CD14-positive monocyte (primary cell): ENCODE data around the gene NCAM1. TPM values are rescaled to one million over a fixed set of nuclear protein-coding genes. Genes with fewer than 3 reads are reported as not detected.

Experiments used
- DNase-seq, 3 donors: peaks; one replicate each; pipeline ENCODE4 v3.0.0-alpha.2; 2011 to 2022
- H2AFZ ChIP-seq: 2 replicates; pipeline ENCODE4 v1.6.0; 2012; ENCODE audit warnings: mild to moderate bottlenecking, low read depth, low read length, inconsistent platforms; ENCODE audit not compliant: insufficient read depth, poor library complexity, severe bottlenecking
- H3K27ac ChIP-seq, 2 donors: 1 replicate in 1 of 2; 2 replicates in 1 of 2; pipeline ENCODE4 v1.5.1; 2012 to 2013; ENCODE audit warnings: low read length in 2 of 2, control low read depth in 1 of 2, inconsistent platforms in 1 of 2, low read depth in 1 of 2, mild to moderate bottlenecking in 1 of 2
- H3K27me3 ChIP-seq, 2 donors: one replicate each; pipeline versions ENCODE4 v1.6.0 to v1.6.1; 2011 to 2013; ENCODE audit warnings: low read length in 2 of 2; ENCODE audit not compliant: control insufficient read depth in 2 of 2, insufficient read depth in 2 of 2
- H3K36me3 ChIP-seq, 2 donors: replicated peaks in 1 of 2; 1 replicate in 1 of 2; 2 replicates in 1 of 2; pipeline versions ENCODE4 v1.5.1 to v1.6.1; 2012 to 2013; ENCODE audit warnings: low read length in 2 of 2, control low read depth in 1 of 2, inconsistent platforms in 1 of 2, mild to moderate bottlenecking in 1 of 2; ENCODE audit not compliant: insufficient read depth in 2 of 2, control insufficient read depth in 1 of 2
- H3K4me1 ChIP-seq, 2 donors: 1 replicate in 1 of 2; 2 replicates in 1 of 2; pipeline versions ENCODE4 v1.5.1 to v1.6.1; 2012 to 2013; ENCODE audit warnings: low read length in 2 of 2, control low read depth in 1 of 2, inconsistent platforms in 1 of 2, mild to moderate bottlenecking in 1 of 2, moderate library complexity in 1 of 2; ENCODE audit not compliant: insufficient read depth in 2 of 2, control insufficient read depth in 1 of 2
- H3K4me2 ChIP-seq: replicated peaks from 2 replicates; pipeline ENCODE3; 2012; ENCODE audit warnings: low read length, moderate library complexity, mild to moderate bottlenecking; ENCODE audit not compliant: poor library complexity, severe bottlenecking; ENCODE audit errors: extremely low read depth
- H3K4me3 ChIP-seq, 3 experiments: fragments of 200-600 bp in 1 of 3; sonication (generic) in 1 of 3; replicated peaks in 1 of 3; 1 replicate in 2 of 3; 2 replicates in 1 of 3; pipeline ENCODE4 v1.5.1; 2011 to 2013; ENCODE audit warnings: low read length in 3 of 3, mild to moderate bottlenecking in 3 of 3, control low read depth in 2 of 3, low read depth in 2 of 3, inconsistent platforms in 1 of 3, moderate library complexity in 1 of 3
- H3K79me2 ChIP-seq: 2 replicates; pipeline ENCODE4 v1.6.0; 2012; ENCODE audit warnings: mild to moderate bottlenecking, control low read depth, inconsistent platforms, low read length, moderate library complexity; ENCODE audit not compliant: insufficient read depth
- H3K9ac ChIP-seq: 2 replicates; pipeline ENCODE4 v1.6.0; 2017; ENCODE audit warnings: low read length, mild to moderate bottlenecking; ENCODE audit not compliant: insufficient read depth, poor library complexity, severe bottlenecking
- H3K9me3 ChIP-seq, 2 donors: replicated peaks in 1 of 2; 1 replicate in 1 of 2; 2 replicates in 1 of 2; pipeline versions ENCODE4 v1.5.1 to v1.6.1; 2012 to 2013; ENCODE audit warnings: low read length in 2 of 2, control low read depth in 1 of 2; ENCODE audit not compliant: control insufficient read depth in 1 of 2, insufficient read depth in 1 of 2
- H4K20me1 ChIP-seq: 2 replicates; pipeline ENCODE4 v1.6.0; 2012; ENCODE audit warnings: mild to moderate bottlenecking, low read length, control low read depth, moderate library complexity; ENCODE audit not compliant: insufficient read depth
- H3K27ac Mint-ChIP-seq, 7 donors: one replicate each; pipeline ENCODE4 v1.8.0; 2020; ENCODE audit warnings: mild to moderate bottlenecking in 7 of 7, mixed read lengths in 7 of 7, moderate library complexity in 6 of 7, inconsistent platforms in 2 of 7
- H3K27me3 Mint-ChIP-seq, 3 donors: one replicate each; pipeline ENCODE4 v1.8.0; 2021 to 2022; ENCODE audit warnings: low read depth in 3 of 3, mild to moderate bottlenecking in 3 of 3, mixed read lengths in 3 of 3, moderate library complexity in 3 of 3, inconsistent platforms in 1 of 3
- H3K36me3 Mint-ChIP-seq, 2 donors: one replicate each; pipeline ENCODE4 v1.8.0; 2020; ENCODE audit warnings: mixed read lengths in 2 of 2, inconsistent platforms in 1 of 2, mild to moderate bottlenecking in 1 of 2
- H3K4me1 Mint-ChIP-seq: one replicate; pipeline ENCODE4 v1.8.0; 2020; ENCODE audit warnings: mild to moderate bottlenecking, mixed read lengths
- H3K4me3 Mint-ChIP-seq, 2 donors: one replicate each; pipeline ENCODE4 v1.8.0; 2020; ENCODE audit warnings: mild to moderate bottlenecking in 2 of 2, mixed read lengths in 2 of 2, moderate library complexity in 1 of 2
- H3K9me3 Mint-ChIP-seq, 7 donors: one replicate each; pipeline ENCODE4 v1.8.0; 2020 to 2022; ENCODE audit warnings: mixed read lengths in 7 of 7, mild to moderate bottlenecking in 6 of 7, moderate library complexity in 6 of 7, inconsistent platforms in 2 of 7
- CTCF ChIP-seq: fragments of 200-600 bp; IDR thresholded peaks from one replicate; pipeline ENCODE4 v1.8.0; 2022; ENCODE audit warnings: antibody characterized with exemption, mild to moderate bottlenecking
- WGBS: methylation state at CpG from one replicate; pipeline ENCODE4 v1.1.5; 2013; ENCODE audit warnings: missing lambda C conversion rate; ENCODE audit not compliant: insufficient coverage; 5-methylcytosine and 5-hydroxymethylcytosine counted together
- intact Hi-C, 2 donors: fragments of 100-400 bp; cut with micrococcal nuclease; formaldehyde crosslinking; loops; one replicate each; pipeline versions ENCODE4 v1.15.0 to v1.15.1; 2023
- polyA plus RNA-seq, 3 donors: library from polyadenylated mRNA; depleted of rRNA in 1 of 3; unstranded in 2 of 3; stranded (reverse) in 1 of 3; fragments of 300-500 nt in 2 of 3; fragments of >200 nt in 1 of 3; fragmentation: Illumina TruSeq in 2 of 3; gene quantifications; 1 replicate in 2 of 3; 2 replicates in 1 of 3; pipeline ENCODE4 v1.2.3, GENCODE V29; 2012 to 2021

Gene NCAM1
- polyA plus RNA-seq, 3 donors: 0.65 to 0.69 TPM; not detected in 1

GRCh38 chr11:113249491-113249763 is 288.2 kb downstream of the NCAM1 start:
- Mint-ChIP-seq H3K27ac (no peak overlapping the region), H3K4me3 (no peak overlapping the region), H3K9me3 (peaks cover 0 to 4% (median 0%) of the 10 kb centered on the region in 7 donors), H3K4me1 (no peaks in the 10 kb centered on the region), H3K27me3 (peaks cover 12 to 24% (median 13%) of the 10 kb centered on the region in 3 donors), H3K36me3 (no peaks in the 10 kb centered on the region)
- Histone ChIP-seq H3K27me3 (peaks cover 2 to 5% of the 10 kb centered on the region in 2 donors), H3K4me3 (no peak overlapping the region), H3K4me2 (no peak overlapping the region), H3K27ac (no peak overlapping the region), H3K36me3 (no peaks in the 10 kb centered on the region), H3K79me2 (no peaks in the 10 kb centered on the region), H3K9ac (no peak overlapping the region), H2AFZ (no peak overlapping the region), H4K20me1 (no peaks in the 10 kb centered on the region), H3K4me1 (no peaks in the 10 kb centered on the region), H3K9me3 (no peaks in the 10 kb centered on the region)
- no peak for TF ChIP-seq CTCF
- no CpG with 5 or more reads among the region's 2 CpGs for WGBS
- no peak for DNase-seq
- intact Hi-C loops: no loop called here

GRCh38 chr11:113249786-113250185 is 288.6 kb downstream of the NCAM1 start:
- H3K4me3 Mint-ChIP-seq: no peak overlapping the region
- 93% methylated on average over 3 of the region's 6 CpGs for WGBS
- no peak overlapping the region for H3K9ac ChIP-seq
- no peaks in the 10 kb centered on the region for H3K9me3 ChIP-seq
- no peaks in the 10 kb centered on the region for H3K4me1 Mint-ChIP-seq
- H3K36me3 Mint-ChIP-seq: no peaks in the 10 kb centered on the region
- TF ChIP-seq CTCF: no peak
- DNase-seq: no peak
- peaks cover 0 to 4% (median 0%) of the 10 kb centered on the region in 7 donors for H3K9me3 Mint-ChIP-seq
- H3K27ac Mint-ChIP-seq: no peak overlapping the region
- H3K4me2 ChIP-seq: no peak overlapping the region
- no peak overlapping the region for H3K27ac ChIP-seq
- H4K20me1 ChIP-seq: no peaks in the 10 kb centered on the region
- H2AFZ ChIP-seq: no peak overlapping the region
- no peak overlapping the region for H3K4me3 ChIP-seq
- H3K4me1 ChIP-seq: no peaks in the 10 kb centered on the region
- intact Hi-C loops: no loop called here
- peaks cover 2 to 3% of the 10 kb centered on the region in 2 donors for H3K27me3 ChIP-seq
- no peaks in the 10 kb centered on the region for H3K79me2 ChIP-seq
- H3K36me3 ChIP-seq: no peaks in the 10 kb centered on the region
- H3K27me3 Mint-ChIP-seq: peaks cover 12 to 24% (median 13%) of the 10 kb centered on the region in 3 donors
